OCI-LY3 (cell line): ENCODE data around the gene AXIN2.

Experiments
- CTCF ChIP-seq: fragments of 200-600, 300-600 bp; sonication (generic); IDR thresholded peaks from 2 replicates; pipeline ENCODE4 v1.5.1; 2014; ENCODE audit warnings: antibody characterized with exemption, low read length, low read depth
- EZH2phosphoT487 ChIP-seq: fragments of 200-600 bp; shearing (Covaris generic); IDR thresholded peaks from 2 replicates; pipeline ENCODE4 v1.6.1; 2018; ENCODE audit warnings: antibody characterized with exemption, mixed run types, low read depth

GRCh38 chr17:65498816-65499215 is 62.6 kb downstream of the AXIN2 start:
- no peak for TF ChIP-seq CTCF
- no peak for TF ChIP-seq EZH2phosphoT487
